Esophagus squamous epithelium (tissue), 5 donors: ENCODE measurements around the gene DHCR24. TPM values are rescaled to one million over a fixed set of nuclear protein-coding genes. Genes with fewer than 3 reads are reported as not detected.

Experiments
- DNase-seq: peaks from one replicate; lab custom pipeline; 2025; lab: John Stamatoyannopoulos, UW
- H3K27ac ChIP-seq, 4 donors: fragments of 200-600 bp; sonication (generic); one replicate each; pipeline ENCODE4 v1.5.1; 2016 to 2019; ENCODE audit warnings: mild to moderate bottlenecking in 1 of 4
- H3K27me3 ChIP-seq, 4 donors: fragments of 200-600 bp; sonication (generic); 1 replicate in 3 of 4; 2 replicates in 1 of 4; pipeline versions ENCODE4 v1.5.1 to v1.6.0; 2017 to 2021; ENCODE audit warnings: antibody characterized with exemption in 1 of 4
- H3K36me3 ChIP-seq, 3 donors: fragments of 200-600 bp; sonication (generic); one replicate each; pipeline ENCODE4 v1.5.1; 2016 to 2019
- H3K4me1 ChIP-seq, 3 donors: fragments of 200-600 bp; sonication (generic); one replicate each; pipeline ENCODE4 v1.5.1; 2017 to 2019
- H3K4me3 ChIP-seq, 4 donors: fragments of 200-600 bp; sonication (generic); 1 replicate in 3 of 4; 2 replicates in 1 of 4; pipeline ENCODE4 v1.5.1; 2016 to 2019; ENCODE audit warnings: mild to moderate bottlenecking in 2 of 4, moderate library complexity in 1 of 4
- H3K9me3 ChIP-seq, 3 donors: fragments of 200-600 bp; sonication (generic); one replicate each; pipeline ENCODE4 v1.5.1; 2016 to 2019
- POLR2A ChIP-seq, 4 donors: fragments of 450-650 bp; IDR thresholded peaks; one replicate each; pipeline ENCODE4 v1.6.1; 2017; ENCODE audit warnings: antibody characterized with exemption in 4 of 4, mild to moderate bottlenecking in 4 of 4, moderate library complexity in 3 of 4
- WGBS, 2 donors: methylation state at CpG; one replicate each; pipeline ENCODE4 v1.1.5; 2018; 5-methylcytosine and 5-hydroxymethylcytosine counted together
- intact Hi-C: fragments of 100-400 bp; cut with DNase I; formaldehyde crosslinking; loops from one replicate; pipeline ENCODE4 v1.15.0; 2022
- total RNA-seq, 4 donors: library from RNA; depleted of rRNA; stranded (reverse); fragments of >200 nt; gene quantifications; one replicate each; pipeline ENCODE4 v1.1.0, GENCODE V29; 2016
- TF ChIP-seq, protein P1 (sequence below), 6 experiments: fragments of 450-650 bp in 4 of 6; fragments of 200-600 bp in 2 of 6; sonication (generic) in 2 of 6; IDR thresholded peaks; one replicate each; pipeline ENCODE4 v1.5.1; 2016 to 2019; ENCODE audit warnings: antibody characterized with exemption in 6 of 6, mild to moderate bottlenecking in 4 of 6, moderate library complexity in 4 of 6
- donor health status: DM: yes; HTN: yes; CAD: no.

Gene DHCR24
- total RNA-seq, 4 donors from 2014 or later: 285 to 499 (median 340) TPM

GRCh38 chr1:54805466-54805865, 81.5 kb downstream of the DHCR24 start:
- Histone ChIP-seq H3K4me3 (no peak overlapping the region), H3K27ac (peak overlapping the region; percentile 80 to 94 (median 88)), H3K36me3 (no peaks in the 10 kb centered on the region), H3K4me1 (peaks cover 5 to 85% (median 8%) of the 10 kb centered on the region in 3 donors), H3K9me3 (no peaks in the 10 kb centered on the region), H3K27me3 (peaks cover 0 to 30% (median 2%) of the 10 kb centered on the region in 4 donors)
- intact Hi-C loops: loop anchor here (10.0 kb wide), 1 partner anchor 301 kb away; no protein-coding TSS in a partner anchor
- no peak for DNase-seq
- WGBS, 2 donors: 94 to 100% methylated on average over 1 to 3 of the region's 3 CpGs
- TF ChIP-seq, protein P1, sequence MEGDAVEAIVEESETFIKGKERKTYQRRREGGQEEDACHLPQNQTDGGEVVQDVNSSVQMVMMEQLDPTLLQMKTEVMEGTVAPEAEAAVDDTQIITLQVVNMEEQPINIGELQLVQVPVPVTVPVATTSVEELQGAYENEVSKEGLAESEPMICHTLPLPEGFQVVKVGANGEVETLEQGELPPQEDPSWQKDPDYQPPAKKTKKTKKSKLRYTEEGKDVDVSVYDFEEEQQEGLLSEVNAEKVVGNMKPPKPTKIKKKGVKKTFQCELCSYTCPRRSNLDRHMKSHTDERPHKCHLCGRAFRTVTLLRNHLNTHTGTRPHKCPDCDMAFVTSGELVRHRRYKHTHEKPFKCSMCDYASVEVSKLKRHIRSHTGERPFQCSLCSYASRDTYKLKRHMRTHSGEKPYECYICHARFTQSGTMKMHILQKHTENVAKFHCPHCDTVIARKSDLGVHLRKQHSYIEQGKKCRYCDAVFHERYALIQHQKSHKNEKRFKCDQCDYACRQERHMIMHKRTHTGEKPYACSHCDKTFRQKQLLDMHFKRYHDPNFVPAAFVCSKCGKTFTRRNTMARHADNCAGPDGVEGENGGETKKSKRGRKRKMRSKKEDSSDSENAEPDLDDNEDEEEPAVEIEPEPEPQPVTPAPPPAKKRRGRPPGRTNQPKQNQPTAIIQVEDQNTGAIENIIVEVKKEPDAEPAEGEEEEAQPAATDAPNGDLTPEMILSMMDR (IDR thresholded peaks at IDR 0.05): no peak
- TF ChIP-seq POLR2A (IDR thresholded peaks at IDR 0.05): no peak

GRCh38 chr1:54804471-54805132, 82.4 kb downstream of the DHCR24 start:
- DNase-seq: no peak
- H3K9me3 ChIP-seq: no peaks in the 10 kb centered on the region
- WGBS, 2 donors: 40 to 57% methylated on average over 1 to 3 of the region's 6 CpGs
- peaks cover 0 to 32% (median 2%) of the 10 kb centered on the region in 4 donors for H3K27me3 ChIP-seq
- H3K4me3 ChIP-seq: no peak overlapping the region
- H3K27ac ChIP-seq: peak overlapping the region; percentile 80 to 94 (median 88)
- TF ChIP-seq POLR2A (IDR thresholded peaks at IDR 0.05): no peak
- TF ChIP-seq, protein P1 (IDR thresholded peaks at IDR 0.05): no peak
- intact Hi-C loops: loop anchor here (10.0 kb wide), 1 partner anchor 300 kb away; no protein-coding TSS in a partner anchor
- H3K4me1 ChIP-seq: peaks cover 5 to 94% (median 9%) of the 10 kb centered on the region in 3 donors
- H3K36me3 ChIP-seq: no peaks in the 10 kb centered on the region

- H3K27me3 ChIP-seq: peaks cover 0 to 35% (median 2%) of the 10 kb centered on the region in 4 donors
- peak overlapping the region; percentile 80 to 94 (median 88) for H3K27ac ChIP-seq
- 68 to 83% methylated on average over 3 to 4 of the region's 4 CpGs for WGBS, 2 donors
- TF ChIP-seq, protein P1 (IDR thresholded peaks at IDR 0.05): no peak
- TF ChIP-seq POLR2A (IDR thresholded peaks at IDR 0.05): no peak
- H3K4me3 ChIP-seq: no peak overlapping the region
- no peak for DNase-seq
- no peaks in the 10 kb centered on the region for H3K36me3 ChIP-seq
- no peaks in the 10 kb centered on the region for H3K9me3 ChIP-seq
- intact Hi-C loops: loop anchor here (10.0 kb wide), 1 partner anchor 299 kb away; no protein-coding TSS in a partner anchor
- H3K4me1 ChIP-seq: peaks cover 5 to 99% (median 13%) of the 10 kb centered on the region in 3 donors
Measured at GRCh38 chr1:54803761-54804470, 83.1 kb downstream of the DHCR24 start.

DNA sequence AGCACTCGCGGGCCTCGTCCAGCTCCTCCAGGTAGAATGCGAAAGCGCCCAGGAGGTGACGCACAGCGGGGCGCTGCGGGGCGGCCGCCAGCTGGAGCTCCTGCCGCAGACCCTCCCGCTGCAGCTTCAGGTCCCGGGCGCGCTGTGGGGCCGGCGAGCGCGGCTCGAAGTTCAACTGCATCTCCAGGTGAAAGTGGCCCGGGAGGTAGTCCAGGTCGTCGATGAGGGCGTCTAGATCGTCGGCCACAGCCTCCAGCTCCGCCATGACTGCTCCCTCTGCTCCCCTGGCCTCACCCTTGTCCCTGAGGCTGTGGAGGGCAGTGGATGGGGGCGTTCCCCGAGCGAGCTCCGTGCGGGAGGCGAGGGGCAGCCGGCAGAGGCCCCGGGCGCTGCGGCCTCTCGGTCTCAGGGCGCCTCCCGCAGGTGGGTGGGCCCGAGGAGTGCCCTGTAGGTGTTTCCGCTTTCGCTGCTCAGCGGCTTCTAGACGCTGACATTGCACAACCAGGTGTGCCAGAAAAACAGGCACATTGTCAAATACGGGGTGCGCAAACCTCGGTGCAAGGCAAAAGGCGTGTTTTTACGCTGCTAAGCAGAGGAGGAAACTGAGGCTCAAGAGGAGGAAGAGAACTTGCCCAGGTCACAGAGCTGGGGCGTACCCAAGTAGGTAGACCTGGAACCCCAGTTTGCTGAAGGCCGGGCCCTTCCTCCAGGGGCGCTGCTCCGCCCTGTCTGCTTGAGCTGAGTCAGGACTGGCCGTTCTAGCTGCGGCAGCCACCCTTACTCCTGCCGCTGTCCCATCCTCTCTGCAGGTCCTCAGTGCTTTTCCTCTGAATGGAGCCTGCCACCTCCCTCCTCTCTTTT, 85.9 kb downstream of the DHCR24 start, which contains the start of gene TTC22:
TSS of gene TTC22 (minus strand) at position 425 of the 861 bp plus-strand sequence. CDS start at position 265, 160 bp downstream.
- Histone ChIP-seq H3K4me3 (peak within 1 kb of the TSS; percentile 52 to 65 (median 60)), H3K4me1 (peaks cover 13 to 99% (median 23%) of the 10 kb centered on the region in 3 donors), H3K27me3 (peaks cover 0 to 35% (median 2%) of the 10 kb centered on the region in 4 donors), H3K36me3 (peaks cover 0 to 9% (median 0%) of the 10 kb centered on the region in 3 donors), H3K27ac (peak within 1 kb of the TSS; percentile 83 to 94 (median 92)), H3K9me3 (no peaks in the 10 kb centered on the region)
- TF ChIP-seq POLR2A (IDR thresholded peaks at IDR 0.05): peak in 1 of 4 donors; percentile 67
- TF ChIP-seq, protein P1 (IDR thresholded peaks at IDR 0.05): peak; percentile 45 to 82 (median 58)
- intact Hi-C loops: loop anchor here (10.0 kb wide), 1 partner anchor 296 kb away; no protein-coding TSS in a partner anchor
- no peak for DNase-seq
- 16 to 19% methylated on average over 4 to 9 of the region's 58 CpGs for WGBS, 2 donors
